ENCODE data around the gene ASB15. TPM values are rescaled to one million over a fixed set of nuclear protein-coding genes. Genes with fewer than 3 reads are reported as not detected.

ASB15 gene
- total and polyA plus RNA-seq, 2 experiments from 2014 or later: not detected

DNA sequence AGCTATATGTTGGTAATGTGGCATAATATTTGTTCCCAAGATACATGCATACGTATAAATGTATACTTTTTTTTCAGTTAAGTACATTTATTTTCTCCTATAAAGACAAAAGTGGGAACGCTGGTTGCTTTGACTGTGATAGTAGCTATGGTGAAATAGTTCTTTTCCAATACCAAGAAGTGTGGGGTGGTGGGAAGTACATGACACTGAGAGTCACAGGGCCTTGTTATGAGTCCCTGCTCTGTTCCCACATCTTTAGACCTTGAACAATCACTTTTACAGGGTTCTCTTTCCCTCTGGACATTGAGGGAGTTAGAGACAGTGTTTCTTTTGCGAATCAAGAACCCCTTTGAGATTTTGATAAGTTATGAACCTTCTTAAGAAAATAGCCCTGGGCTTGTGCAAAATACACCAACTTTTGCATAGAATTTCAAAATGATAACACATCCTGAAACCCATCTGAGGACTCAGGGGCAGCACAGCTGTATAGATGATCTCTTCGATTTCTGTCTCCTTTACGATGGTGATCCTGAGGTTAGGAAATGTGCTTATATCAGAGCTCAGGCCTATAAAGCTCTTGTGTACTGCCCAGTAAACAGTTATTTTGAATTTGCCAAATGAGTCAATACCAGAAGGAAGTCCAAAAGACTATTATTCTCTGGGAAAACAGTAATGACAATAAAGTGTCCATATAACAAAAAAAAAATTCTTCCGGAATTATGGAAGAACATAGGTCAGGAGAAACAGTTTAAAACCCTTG, 55.1 kb downstream of the ASB15 start:
- Histone ChIP-seq H3K79me2 (ENCODE audit: insufficient read depth) (no peaks in the 10 kb centered on the region), H3K9me3 (ENCODE audit: low read depth) (no peaks in the 10 kb centered on the region), H4K20me1 (ENCODE audit: insufficient read depth) (no peaks in the 10 kb centered on the region), H3F3A (ENCODE audit: insufficient read depth) (no peaks in the 10 kb centered on the region), H3K9ac (no peak overlapping the region), H3K4me1 (ENCODE audit: insufficient read depth) (no peaks in the 10 kb centered on the region), H3K27ac (no peak overlapping the region), H3K4me3 (no peak overlapping the region), H3K27me3 (replicated peaks; ENCODE audit: insufficient read depth) (peaks cover 13% of the 10 kb centered on the region; the same call in 1 of the 2 replicates), H3K4me2 (ENCODE audit: unreplicated experiment) (no peak overlapping the region), H3K36me3 (ENCODE audit: low read depth) (no peaks in the 10 kb centered on the region), H3K9me2 (ENCODE audit: insufficient read depth) (no peaks in the 10 kb centered on the region), H2AFZ (no peak overlapping the region)
- DNase-seq: no peak
- 68 to 71% methylated on average over 6 of the region's 6 CpGs for WGBS, 2 experiments (ENCODE audit: low coverage in 1 of 2, low lambda C conversion rate in 2 of 2, missing lambda C conversion rate in 2 of 2)
- in situ Hi-C loops (cut with MboI): no loop called here
- no peak for TF ChIP-seq EZH2phosphoT487 (IDR thresholded peaks at IDR 0.05; ENCODE audit: insufficient read depth, low read depth)
- TF ChIP-seq EZH2 (IDR thresholded peaks at IDR 0.05; ENCODE audit: insufficient read depth, poor library complexity, severe bottlenecking): no peak

DNA sequence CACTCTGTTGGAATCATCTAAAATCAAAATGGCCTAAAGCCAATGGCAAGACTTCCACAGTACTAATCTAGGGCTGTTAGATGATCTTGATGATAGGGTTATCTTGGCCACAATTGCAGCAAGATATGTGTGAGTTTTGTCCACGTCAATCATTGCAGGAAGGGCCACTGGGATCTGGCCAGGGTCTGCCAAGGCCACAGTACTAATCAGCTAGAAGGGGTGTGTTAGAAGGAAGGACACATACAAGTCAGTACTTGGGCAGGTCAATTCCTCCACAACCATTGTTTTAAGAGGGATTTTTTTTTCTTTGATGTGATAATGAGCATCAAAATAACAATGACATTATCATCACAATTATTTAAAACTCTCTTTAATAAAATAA, 55.7 kb downstream of the ASB15 start:
- no peak for TF ChIP-seq EZH2phosphoT487 (IDR thresholded peaks at IDR 0.05; ENCODE audit: insufficient read depth, low read depth)
- TF ChIP-seq EZH2 (IDR thresholded peaks at IDR 0.05; ENCODE audit: insufficient read depth, poor library complexity, severe bottlenecking): no peak
- Histone ChIP-seq H3K27ac (no peak overlapping the region), H2AFZ (no peak overlapping the region)

DNA sequence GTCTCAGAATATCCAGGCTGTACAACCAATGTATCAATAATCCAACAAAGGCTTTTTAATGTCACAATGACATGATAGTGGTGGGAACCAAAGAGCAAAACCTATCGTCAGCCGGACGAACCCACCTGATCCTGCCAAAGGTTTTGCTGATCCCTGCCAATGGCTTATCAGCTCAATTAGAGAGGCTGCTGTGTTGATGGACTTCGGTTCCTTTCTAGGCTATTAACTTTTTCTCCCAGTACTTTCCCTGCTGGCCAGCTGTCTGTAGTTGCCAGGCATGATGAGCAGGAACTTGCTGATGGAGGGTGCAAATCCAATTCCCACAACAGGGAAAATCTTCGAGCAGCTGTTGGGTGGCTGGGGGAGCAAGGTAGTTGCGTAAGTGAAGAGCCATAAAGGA, 56.4 kb downstream of the ASB15 start:
- H2AFZ ChIP-seq: no peak overlapping the region
- no peak overlapping the region for H3K4me2 ChIP-seq (ENCODE audit: unreplicated experiment)
- H3K27me3 ChIP-seq (replicated peaks; ENCODE audit: insufficient read depth): peaks cover 13% of the 10 kb centered on the region; the same call in 1 of the 2 replicates
- H3K9ac ChIP-seq: no peak overlapping the region
- DNase-seq: no peak
- H3K36me3 ChIP-seq (ENCODE audit: low read depth): no peaks in the 10 kb centered on the region
- no peaks in the 10 kb centered on the region for H3K9me2 ChIP-seq (ENCODE audit: insufficient read depth)
- H4K20me1 ChIP-seq (ENCODE audit: insufficient read depth): no peaks in the 10 kb centered on the region
- in situ Hi-C loops (cut with MboI): no loop called here
- no peaks in the 10 kb centered on the region for H3K4me1 ChIP-seq (ENCODE audit: insufficient read depth)
- TF ChIP-seq EZH2phosphoT487 (IDR thresholded peaks at IDR 0.05; ENCODE audit: insufficient read depth, low read depth) (no peak), EZH2 (IDR thresholded peaks at IDR 0.05; ENCODE audit: insufficient read depth, poor library complexity, severe bottlenecking) (no peak)
- 70 to 73% methylated on average over 6 of the region's 6 CpGs for WGBS, 2 experiments (ENCODE audit: low coverage in 1 of 2, low lambda C conversion rate in 2 of 2, missing lambda C conversion rate in 2 of 2)
- H3K9me3 ChIP-seq (ENCODE audit: low read depth): no peaks in the 10 kb centered on the region
- no peaks in the 10 kb centered on the region for H3K79me2 ChIP-seq (ENCODE audit: insufficient read depth)
- H3K4me3 ChIP-seq: no peak overlapping the region
- H3K27ac ChIP-seq: no peak overlapping the region
- no peaks in the 10 kb centered on the region for H3F3A ChIP-seq (ENCODE audit: insufficient read depth)

More for the DNA sequence above, 55.7 kb downstream of the ASB15 start:
- DNase-seq: no peak
- in situ Hi-C loops (cut with MboI): no loop called here
- H3K4me1 ChIP-seq (ENCODE audit: insufficient read depth): no peaks in the 10 kb centered on the region
- H3K36me3 ChIP-seq (ENCODE audit: low read depth): no peaks in the 10 kb centered on the region
- no peaks in the 10 kb centered on the region for H3K9me2 ChIP-seq (ENCODE audit: insufficient read depth)
- no peak overlapping the region for H3K9ac ChIP-seq
- H4K20me1 ChIP-seq (ENCODE audit: insufficient read depth): no peaks in the 10 kb centered on the region
- H3K4me2 ChIP-seq (ENCODE audit: unreplicated experiment): no peak overlapping the region
- H3K4me3 ChIP-seq: no peak overlapping the region
- peaks cover 13% of the 10 kb centered on the region; the same call in 1 of the 2 replicates for H3K27me3 ChIP-seq (replicated peaks; ENCODE audit: insufficient read depth)
- H3K9me3 ChIP-seq (ENCODE audit: low read depth): no peaks in the 10 kb centered on the region
- H3K79me2 ChIP-seq (ENCODE audit: insufficient read depth): no peaks in the 10 kb centered on the region
- 30 to 36% methylated on average over 1 of the region's 1 CpG for WGBS, 2 experiments (ENCODE audit: low coverage in 1 of 2, low lambda C conversion rate in 2 of 2, missing lambda C conversion rate in 2 of 2)
- no peaks in the 10 kb centered on the region for H3F3A ChIP-seq (ENCODE audit: insufficient read depth)

DNA sequence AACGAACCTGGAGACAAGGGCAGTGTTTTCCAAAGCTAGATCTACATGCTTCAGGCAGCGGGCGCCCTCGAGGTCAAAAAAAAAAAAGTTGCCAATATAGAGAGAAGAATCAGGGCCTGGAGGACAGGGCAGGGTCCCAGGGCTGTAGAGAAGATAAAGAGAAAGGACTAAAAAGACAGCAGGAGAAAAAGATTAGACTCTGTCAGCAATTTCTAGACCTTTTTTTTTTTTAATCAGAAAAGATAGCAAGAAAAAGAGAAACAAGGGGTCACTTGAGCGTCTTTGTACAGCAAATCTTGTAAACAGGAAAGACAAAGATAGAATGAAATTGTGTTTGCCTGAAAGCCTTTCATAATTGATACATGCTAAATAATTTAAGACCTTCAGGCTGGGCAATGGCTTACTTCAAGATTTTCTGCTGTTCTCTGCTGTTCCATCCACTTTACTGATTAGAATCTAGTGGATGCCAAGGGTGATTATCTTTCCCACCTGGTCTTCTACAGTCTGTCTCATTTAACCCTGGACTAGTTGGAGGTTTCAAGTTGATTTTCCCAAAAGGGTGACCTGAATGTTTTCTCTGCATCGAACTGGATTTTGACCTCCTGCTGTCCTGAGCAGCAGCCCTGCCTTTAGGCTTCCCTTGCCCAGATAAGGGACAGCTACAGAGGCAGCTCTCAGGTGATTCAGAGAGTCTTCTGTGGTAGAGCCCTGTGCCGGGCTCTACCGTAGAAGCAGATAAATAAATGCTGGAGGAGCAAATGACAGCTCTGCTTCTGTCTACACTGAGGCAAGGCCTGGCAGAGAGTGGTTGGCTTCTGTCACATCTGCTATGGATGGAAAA, 59.1 kb downstream of the ASB15 start:
- H3K9me2 ChIP-seq (ENCODE audit: insufficient read depth): no peaks in the 10 kb centered on the region
- peaks cover 13% of the 10 kb centered on the region for H3K27me3 ChIP-seq (replicated peaks; ENCODE audit: insufficient read depth)
- 57 to 67% methylated on average over 8 of the region's 8 CpGs for WGBS, 2 experiments (ENCODE audit: low coverage in 1 of 2, low lambda C conversion rate in 2 of 2, missing lambda C conversion rate in 2 of 2)
- no peaks in the 10 kb centered on the region for H3F3A ChIP-seq (ENCODE audit: insufficient read depth)
- in situ Hi-C loops (cut with MboI): no loop called here
- H2AFZ ChIP-seq: no peak overlapping the region
- H3K4me1 ChIP-seq (ENCODE audit: insufficient read depth): no peaks in the 10 kb centered on the region
- no peak overlapping the region for H3K4me2 ChIP-seq (ENCODE audit: unreplicated experiment)
- H3K27ac ChIP-seq: no peak overlapping the region
- H3K79me2 ChIP-seq (ENCODE audit: insufficient read depth): no peaks in the 10 kb centered on the region
- no peak overlapping the region for H3K4me3 ChIP-seq
- no peak overlapping the region for H3K9ac ChIP-seq
- TF ChIP-seq EZH2phosphoT487 (IDR thresholded peaks at IDR 0.05; ENCODE audit: insufficient read depth, low read depth) (no peak), EZH2 (IDR thresholded peaks at IDR 0.05; ENCODE audit: insufficient read depth, poor library complexity, severe bottlenecking) (no peak)
- no peak for DNase-seq
- H4K20me1 ChIP-seq (ENCODE audit: insufficient read depth): no peaks in the 10 kb centered on the region
- no peaks in the 10 kb centered on the region for H3K9me3 ChIP-seq (ENCODE audit: low read depth)
- H3K36me3 ChIP-seq (ENCODE audit: low read depth): no peaks in the 10 kb centered on the region
